DOHH2 (cell line): ENCODE measurements around the gene SRGAP2C.
"Not testable (repeated sequence)": the region's sequence is repeated elsewhere in the genome, so short reads cannot be mapped to it uniquely, and the experiment has no call there.

Source experiments
- EZH2phosphoT487 ChIP-seq: fragments of 200-600 bp; sonication (generic); IDR thresholded peaks from 2 replicates; pipeline ENCODE4 v1.6.1; 2017; ENCODE audit warnings: borderline replicate concordance, mild to moderate bottlenecking, antibody characterized with exemption, low read length, moderate library complexity, mixed read lengths
- TF ChIP-seq, protein P1 (sequence below): fragments of 200-600 bp; sonication (generic); IDR thresholded peaks from one replicate; pipeline ENCODE4 v1.5.1; 2014; ENCODE audit warnings: antibody characterized with exemption, mild to moderate bottlenecking, low read depth, low read length; ENCODE audit not compliant: poor library complexity, severe bottlenecking

DNA sequence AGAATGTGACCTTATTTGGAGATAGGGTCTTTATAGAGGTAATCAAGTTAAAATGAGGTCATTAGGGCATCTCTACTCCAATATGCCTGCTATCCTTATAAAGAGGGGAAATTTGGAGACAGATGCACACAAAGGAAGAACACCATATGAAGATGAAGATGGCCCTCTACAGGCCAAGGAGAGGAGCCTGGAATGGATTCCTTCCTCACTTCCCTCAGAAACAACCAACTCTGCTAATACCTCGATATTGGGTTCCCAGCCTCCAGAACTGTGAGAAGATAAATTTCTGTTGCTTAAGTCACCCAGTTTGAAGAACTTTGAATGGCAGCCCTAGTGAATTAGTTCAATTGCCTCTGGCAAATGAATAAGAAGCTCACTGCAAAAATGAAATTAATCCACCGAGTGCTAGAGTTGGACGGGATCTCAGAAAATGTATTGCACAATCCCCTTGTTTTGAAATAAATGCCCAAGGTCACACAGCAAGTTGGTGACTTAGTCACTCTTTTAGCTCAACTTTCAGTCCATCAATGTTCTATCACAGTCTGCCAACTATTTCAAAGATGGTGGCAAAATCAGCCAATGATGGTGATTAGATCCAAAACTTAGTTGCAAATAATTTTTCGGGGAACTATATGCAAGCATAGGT lies 27.7 kb upstream of the SRGAP2C start:
- TF ChIP-seq, protein P1, sequence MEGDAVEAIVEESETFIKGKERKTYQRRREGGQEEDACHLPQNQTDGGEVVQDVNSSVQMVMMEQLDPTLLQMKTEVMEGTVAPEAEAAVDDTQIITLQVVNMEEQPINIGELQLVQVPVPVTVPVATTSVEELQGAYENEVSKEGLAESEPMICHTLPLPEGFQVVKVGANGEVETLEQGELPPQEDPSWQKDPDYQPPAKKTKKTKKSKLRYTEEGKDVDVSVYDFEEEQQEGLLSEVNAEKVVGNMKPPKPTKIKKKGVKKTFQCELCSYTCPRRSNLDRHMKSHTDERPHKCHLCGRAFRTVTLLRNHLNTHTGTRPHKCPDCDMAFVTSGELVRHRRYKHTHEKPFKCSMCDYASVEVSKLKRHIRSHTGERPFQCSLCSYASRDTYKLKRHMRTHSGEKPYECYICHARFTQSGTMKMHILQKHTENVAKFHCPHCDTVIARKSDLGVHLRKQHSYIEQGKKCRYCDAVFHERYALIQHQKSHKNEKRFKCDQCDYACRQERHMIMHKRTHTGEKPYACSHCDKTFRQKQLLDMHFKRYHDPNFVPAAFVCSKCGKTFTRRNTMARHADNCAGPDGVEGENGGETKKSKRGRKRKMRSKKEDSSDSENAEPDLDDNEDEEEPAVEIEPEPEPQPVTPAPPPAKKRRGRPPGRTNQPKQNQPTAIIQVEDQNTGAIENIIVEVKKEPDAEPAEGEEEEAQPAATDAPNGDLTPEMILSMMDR = not testable (repeated sequence)
- not testable (repeated sequence) for TF ChIP-seq EZH2phosphoT487
